Esophagus squamous epithelium (tissue), 5 donors: ENCODE data around the gene NFIC. TPM values are rescaled to one million over a fixed set of nuclear protein-coding genes. Genes with fewer than 3 reads are reported as not detected.

Source experiments
- DNase-seq: peaks from one replicate; lab custom pipeline; 2025; lab: John Stamatoyannopoulos, UW
- H3K27ac ChIP-seq, 4 donors: fragments of 200-600 bp; sonication (generic); one replicate each; pipeline ENCODE4 v1.5.1; 2016 to 2019; ENCODE audit warnings: mild to moderate bottlenecking in 1 of 4
- H3K27me3 ChIP-seq, 4 donors: fragments of 200-600 bp; sonication (generic); 1 replicate in 3 of 4; 2 replicates in 1 of 4; pipeline versions ENCODE4 v1.5.1 to v1.6.0; 2017 to 2021; ENCODE audit warnings: antibody characterized with exemption in 1 of 4
- H3K36me3 ChIP-seq, 3 donors: fragments of 200-600 bp; sonication (generic); one replicate each; pipeline ENCODE4 v1.5.1; 2016 to 2019
- H3K4me1 ChIP-seq, 3 donors: fragments of 200-600 bp; sonication (generic); one replicate each; pipeline ENCODE4 v1.5.1; 2017 to 2019
- H3K4me3 ChIP-seq, 4 donors: fragments of 200-600 bp; sonication (generic); 1 replicate in 3 of 4; 2 replicates in 1 of 4; pipeline ENCODE4 v1.5.1; 2016 to 2019; ENCODE audit warnings: mild to moderate bottlenecking in 2 of 4, moderate library complexity in 1 of 4
- H3K9me3 ChIP-seq, 3 donors: fragments of 200-600 bp; sonication (generic); one replicate each; pipeline ENCODE4 v1.5.1; 2016 to 2019
- CTCF ChIP-seq, 6 experiments: fragments of 450-650 bp in 4 of 6; fragments of 200-600 bp in 2 of 6; sonication (generic) in 2 of 6; IDR thresholded peaks; one replicate each; pipeline ENCODE4 v1.5.1; 2016 to 2019; ENCODE audit warnings: antibody characterized with exemption in 6 of 6, mild to moderate bottlenecking in 4 of 6, moderate library complexity in 4 of 6
- POLR2A ChIP-seq, 4 donors: fragments of 450-650 bp; IDR thresholded peaks; one replicate each; pipeline ENCODE4 v1.6.1; 2017; ENCODE audit warnings: antibody characterized with exemption in 4 of 4, mild to moderate bottlenecking in 4 of 4, moderate library complexity in 3 of 4
- WGBS, 2 donors: methylation state at CpG; one replicate each; pipeline ENCODE4 v1.1.5; 2018; 5-methylcytosine and 5-hydroxymethylcytosine counted together
- intact Hi-C: fragments of 100-400 bp; cut with DNase I; formaldehyde crosslinking; loops from one replicate; pipeline ENCODE4 v1.15.0; 2022
- total RNA-seq, 4 donors: library from RNA; depleted of rRNA; stranded (reverse); fragments of >200 nt; gene quantifications; one replicate each; pipeline ENCODE4 v1.1.0, GENCODE V29; 2016
- donor health status: DM: yes; HTN: yes; CAD: no.

Gene NFIC
- total RNA-seq, 4 donors from 2014 or later = 40.8 to 80.9 (median 61.0) TPM

GRCh38 chr19:3409346-3410064, 43.1 kb downstream of the NFIC start:
- H3K4me3 ChIP-seq = peak overlapping the region; percentile 3 to 52 (median 35)

GRCh38 chr19:3411636-3412035, 45.3 kb downstream of the NFIC start:
- intact Hi-C loops = no loop called here
- Histone ChIP-seq H3K27ac (peak overlapping the region; percentile 1 to 99 (median 66)), H3K9me3 (no peaks in the 10 kb centered on the region), H3K4me3 (no peak overlapping the region), H3K27me3 (no peaks in the 10 kb centered on the region), H3K4me1 (peaks cover 15 to 85% (median 23%) of the 10 kb centered on the region in 3 donors), H3K36me3 (peaks cover 0 to 63% (median 0%) of the 10 kb centered on the region in 3 donors)
- no peak for DNase-seq
- 85 to 89% methylated on average over 7 to 12 of the region's 13 CpGs for WGBS, 2 donors
- TF ChIP-seq CTCF (IDR thresholded peaks at IDR 0.05) = no peak
- TF ChIP-seq POLR2A (IDR thresholded peaks at IDR 0.05) = no peak

More at GRCh38 chr19:3409346-3410064, 43.1 kb downstream of the NFIC start:
- no peak for DNase-seq
- TF ChIP-seq POLR2A (IDR thresholded peaks at IDR 0.05) (peak in 1 of 4 donors; percentile 49), CTCF (IDR thresholded peaks at IDR 0.05) (no peak)
- Histone ChIP-seq H3K9me3 (no peaks in the 10 kb centered on the region), H3K27me3 (no peaks in the 10 kb centered on the region), H3K27ac (peak overlapping the region; percentile 77 to 99 (median 97)), H3K4me1 (peaks cover 31 to 97% (median 33%) of the 10 kb centered on the region in 3 donors), H3K36me3 (peaks cover 0 to 63% (median 0%) of the 10 kb centered on the region in 3 donors)
- intact Hi-C loops = no loop called here
- WGBS, 2 donors = 41 to 60% methylated on average over 15 to 27 of the region's 30 CpGs

- Histone ChIP-seq H3K9me3 (no peaks in the 10 kb centered on the region), H3K4me1 (peaks cover 15 to 81% (median 23%) of the 10 kb centered on the region in 3 donors), H3K36me3 (peaks cover 0 to 60% (median 0%) of the 10 kb centered on the region in 3 donors), H3K27ac (peak overlapping the region in 3 of 4 donors; percentile 36 to 99 (median 95)), H3K4me3 (no peak overlapping the region), H3K27me3 (no peaks in the 10 kb centered on the region)
- 69 to 80% methylated on average over 4 of the region's 4 CpGs for WGBS, 2 donors
- DNase-seq = no peak
- TF ChIP-seq CTCF (IDR thresholded peaks at IDR 0.05) (no peak), POLR2A (IDR thresholded peaks at IDR 0.05) (no peak)
- intact Hi-C loops = no loop called here
These were observed 45.7 kb downstream of the NFIC start for GRCh38 chr19:3412066-3412465.

- TF ChIP-seq CTCF (IDR thresholded peaks at IDR 0.05) (no peak), POLR2A (IDR thresholded peaks at IDR 0.05) (no peak)
- no peak overlapping the region for H3K4me3 ChIP-seq
- peaks cover 0 to 59% (median 0%) of the 10 kb centered on the region in 3 donors for H3K36me3 ChIP-seq
- H3K9me3 ChIP-seq = no peaks in the 10 kb centered on the region
- peaks cover 9 to 63% (median 10%) of the 10 kb centered on the region in 3 donors for H3K4me1 ChIP-seq
- no peak for DNase-seq
- intact Hi-C loops = no loop called here
- H3K27ac ChIP-seq = peak overlapping the region in 3 of 4 donors; percentile 36 to 99 (median 95)
- H3K27me3 ChIP-seq = no peaks in the 10 kb centered on the region
- WGBS, 2 donors = 43 to 72% methylated on average over 7 to 9 of the region's 13 CpGs
These were observed 47.5 kb downstream of the NFIC start for GRCh38 chr19:3413796-3414327.

- no peaks in the 10 kb centered on the region for H3K9me3 ChIP-seq
- H3K4me1 ChIP-seq = peaks cover 0 to 49% (median 3%) of the 10 kb centered on the region in 3 donors
- TF ChIP-seq CTCF (IDR thresholded peaks at IDR 0.05) = no peak
- no peak for DNase-seq
- intact Hi-C loops = no loop called here
- no peaks in the 10 kb centered on the region for H3K27me3 ChIP-seq
- WGBS, 2 donors = 70 to 91% methylated on average over 3 to 5 of the region's 5 CpGs
- H3K27ac ChIP-seq = peak overlapping the region in 2 of 4 donors; percentile 31 to 38
- peaks cover 0 to 63% (median 1%) of the 10 kb centered on the region in 3 donors for H3K36me3 ChIP-seq
- H3K4me3 ChIP-seq = no peak overlapping the region
These were observed 49.3 kb downstream of the NFIC start for GRCh38 chr19:3415695-3416094.
